HUES48 (cell line): ENCODE data around the gene CLECL1.
"Not testable (repeated sequence)": the region's sequence is repeated elsewhere in the genome, so short reads cannot be mapped to it uniquely, and the experiment has no call there.

Experiments used
- H3K27ac ChIP-seq: one replicate; pipeline ENCODE4 v1.7.0; 2013; ENCODE audit warnings: low read depth, low read length, inconsistent platforms
- H3K27me3 ChIP-seq: 2 replicates; pipeline ENCODE4 v1.6.1; 2013; ENCODE audit warnings: mild to moderate bottlenecking, low read length; ENCODE audit not compliant: control insufficient read depth, insufficient read depth
- H3K36me3 ChIP-seq: 2 replicates; pipeline ENCODE4 v1.6.1; 2013; ENCODE audit warnings: low read length; ENCODE audit not compliant: control insufficient read depth, insufficient read depth
- H3K4me1 ChIP-seq: 2 replicates; pipeline ENCODE4 v1.6.1; 2013; ENCODE audit warnings: mild to moderate bottlenecking, low read length; ENCODE audit not compliant: control insufficient read depth, insufficient read depth
- H3K4me3 ChIP-seq: 2 replicates; pipeline ENCODE4 v1.5.1; 2013; ENCODE audit warnings: mild to moderate bottlenecking, low read depth, low read length
- H3K9ac ChIP-seq: 2 replicates; pipeline ENCODE4 v1.6.1; 2013; ENCODE audit warnings: mild to moderate bottlenecking, low read depth, low read length, moderate library complexity
- H3K9me3 ChIP-seq: 2 replicates; pipeline ENCODE4 v1.6.1; 2013; ENCODE audit warnings: low read length; ENCODE audit not compliant: control insufficient read depth, insufficient read depth

Gene CLECL1

GRCh38 chr12:9704561-9704960, 28.3 kb downstream of the CLECL1 start:
- H3K4me3 ChIP-seq, H3K27me3 ChIP-seq, H3K36me3 ChIP-seq, H3K9me3 ChIP-seq, H3K4me1 ChIP-seq, H3K27ac ChIP-seq, H3K9ac ChIP-seq: not testable (repeated sequence)

DNA sequence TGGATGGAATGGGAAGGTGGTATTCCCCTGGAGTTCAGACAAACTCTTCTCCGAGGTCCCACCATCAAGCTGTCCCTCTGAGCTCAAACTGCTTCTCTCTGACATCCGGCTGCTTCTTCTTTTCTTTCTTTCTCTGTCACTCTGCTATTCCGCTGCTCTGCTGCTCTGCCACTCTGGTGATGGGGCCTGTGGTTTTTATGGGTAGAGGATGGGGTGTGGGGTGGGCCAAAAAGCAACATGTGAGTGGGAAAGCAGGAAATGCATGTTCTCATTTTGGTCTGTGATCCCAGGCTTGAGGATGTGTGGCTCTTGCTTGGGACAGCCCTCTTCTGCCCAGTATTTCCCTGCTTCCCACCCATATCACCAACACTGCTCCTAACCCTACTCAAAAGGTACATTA, 30.6 kb downstream of the CLECL1 start:
- Histone ChIP-seq H3K9ac (no peak overlapping the region), H3K9me3 (peaks cover 12% of the 10 kb centered on the region; the same call in 1 of the 2 replicates), H3K27me3 (no peaks in the 10 kb centered on the region), H3K4me1 (no peaks in the 10 kb centered on the region), H3K27ac (no peak overlapping the region), H3K4me3 (no peak overlapping the region), H3K36me3 (no peaks in the 10 kb centered on the region)

GRCh38 chr12:9701380-9702154, 31.3 kb downstream of the CLECL1 start:
- H3K9me3 ChIP-seq: peaks cover 12% of the 10 kb centered on the region; the same call in 1 of the 2 replicates
- H3K27ac ChIP-seq: no peak overlapping the region
- H3K4me3 ChIP-seq: no peak overlapping the region
- no peak overlapping the region for H3K9ac ChIP-seq
- H3K36me3 ChIP-seq: no peaks in the 10 kb centered on the region
- no peaks in the 10 kb centered on the region for H3K27me3 ChIP-seq
- H3K4me1 ChIP-seq: no peaks in the 10 kb centered on the region

- H3K27me3 ChIP-seq: no peaks in the 10 kb centered on the region
- H3K9ac ChIP-seq: no peak overlapping the region
- peaks cover 12% of the 10 kb centered on the region; the same call in 1 of the 2 replicates for H3K9me3 ChIP-seq
- no peak overlapping the region for H3K27ac ChIP-seq
- H3K36me3 ChIP-seq: no peaks in the 10 kb centered on the region
- H3K4me3 ChIP-seq: no peak overlapping the region
- no peaks in the 10 kb centered on the region for H3K4me1 ChIP-seq
Measured at GRCh38 chr12:9700606-9700956, 32.3 kb downstream of the CLECL1 start.

DNA sequence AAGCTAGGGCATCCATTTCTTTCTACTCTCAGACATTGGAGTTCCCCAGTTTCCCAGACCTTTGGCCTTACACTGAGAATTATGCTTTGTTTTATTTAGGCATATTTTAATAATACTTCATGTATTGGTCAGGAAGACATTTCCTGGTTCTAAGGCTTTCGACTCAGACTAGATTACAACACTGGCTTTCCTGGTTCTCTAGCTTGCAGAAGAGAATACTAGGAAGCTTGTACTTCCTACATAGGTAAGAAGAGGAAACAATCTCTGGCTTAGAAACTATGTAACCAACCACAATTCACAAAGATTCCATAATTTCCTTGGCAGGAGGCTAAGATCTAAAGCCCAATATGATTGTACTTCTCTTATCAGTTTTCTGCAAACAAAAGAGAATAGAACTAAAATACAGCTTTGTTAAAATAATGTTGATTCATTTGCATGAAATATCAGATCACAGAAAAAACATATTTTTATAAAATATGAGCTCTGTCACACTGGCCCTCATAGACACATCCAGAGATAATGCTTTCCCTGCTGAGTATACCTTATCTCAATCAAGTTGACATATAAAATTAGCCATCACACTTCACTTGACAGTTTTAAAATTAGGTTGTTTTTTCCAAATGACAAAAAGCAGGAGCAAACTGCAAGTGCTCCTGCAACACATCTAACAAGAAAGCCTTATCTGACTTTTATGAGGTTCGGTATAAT, 32.8 kb downstream of the CLECL1 start:
- H3K4me1 ChIP-seq: no peaks in the 10 kb centered on the region
- H3K36me3 ChIP-seq: peaks cover under 1% of the 10 kb centered on the region; the same call in 1 of the 2 replicates
- H3K4me3 ChIP-seq: no peak overlapping the region
- H3K27me3 ChIP-seq: no peaks in the 10 kb centered on the region
- H3K27ac ChIP-seq: no peak overlapping the region
- no peak overlapping the region for H3K9ac ChIP-seq
- H3K9me3 ChIP-seq: peaks cover 12% of the 10 kb centered on the region; the same call in 1 of the 2 replicates

DNA sequence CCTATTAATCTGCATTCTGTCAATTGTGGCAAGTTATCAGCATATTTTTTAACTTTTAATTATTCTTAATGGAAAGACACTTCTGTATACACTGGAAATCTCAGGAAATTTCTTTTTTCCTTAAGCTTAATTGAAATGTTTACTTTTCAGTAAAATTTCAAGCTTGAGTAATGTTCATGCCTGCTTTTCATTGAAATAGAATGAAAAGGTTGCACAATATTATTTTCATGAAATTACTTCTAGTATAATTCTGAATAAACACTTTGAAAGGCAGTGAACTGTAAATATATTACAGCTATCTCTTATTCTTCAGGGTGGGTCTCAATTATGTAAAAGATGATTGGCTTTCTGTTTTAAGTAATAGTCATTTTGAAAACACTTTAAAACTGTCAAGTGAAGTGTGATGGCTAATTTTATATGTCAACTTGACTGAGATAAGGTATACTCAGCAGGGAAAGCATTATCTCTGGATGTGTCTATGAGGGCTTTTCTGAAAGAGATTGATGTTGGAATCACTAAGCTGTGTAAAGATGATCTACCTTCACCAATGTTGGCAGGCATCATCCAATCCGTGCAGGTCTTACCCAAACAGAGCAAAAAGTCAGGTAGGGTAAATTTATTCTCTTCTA, 33.5 kb downstream of the CLECL1 start:
- H3K4me1 ChIP-seq: no peaks in the 10 kb centered on the region
- H3K27me3 ChIP-seq: no peaks in the 10 kb centered on the region
- H3K9me3 ChIP-seq: peaks cover 12% of the 10 kb centered on the region; the same call in 1 of the 2 replicates
- H3K4me3 ChIP-seq: no peak overlapping the region
- no peak overlapping the region for H3K27ac ChIP-seq
- no peak overlapping the region for H3K9ac ChIP-seq
- H3K36me3 ChIP-seq: peaks cover 7% of the 10 kb centered on the region; the same call in 1 of the 2 replicates

DNA sequence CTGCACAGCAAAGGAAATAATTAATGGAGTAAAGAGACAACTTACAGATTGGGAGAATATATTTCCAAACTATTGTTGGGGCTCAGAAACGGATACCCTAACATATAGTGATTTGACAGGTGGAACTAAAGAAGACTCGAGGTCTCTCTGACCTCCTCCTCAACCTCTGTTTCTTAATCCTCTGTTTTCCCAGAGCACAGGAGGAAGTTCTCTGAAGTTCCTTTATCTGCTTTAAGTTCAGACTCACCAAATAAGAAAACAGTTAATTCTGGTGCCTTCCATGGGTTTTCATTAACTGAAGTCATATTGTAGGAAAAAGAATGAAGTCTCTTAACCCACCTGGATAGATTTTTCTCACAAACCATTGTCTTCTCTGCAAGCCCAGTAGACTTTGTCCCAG, 34.2 kb downstream of the CLECL1 start:
- Histone ChIP-seq H3K27me3 (no peaks in the 10 kb centered on the region), H3K9me3 (peaks cover 12% of the 10 kb centered on the region; the same call in 1 of the 2 replicates), H3K36me3 (peaks cover 11% of the 10 kb centered on the region; the same call in 1 of the 2 replicates), H3K4me3 (no peak overlapping the region), H3K27ac (no peak overlapping the region), H3K9ac (no peak overlapping the region), H3K4me1 (no peaks in the 10 kb centered on the region)

- Histone ChIP-seq H3K4me3 (no peak overlapping the region), H3K4me1 (no peaks in the 10 kb centered on the region), H3K9me3 (peaks cover 12% of the 10 kb centered on the region; the same call in 1 of the 2 replicates), H3K36me3 (peaks cover 21% of the 10 kb centered on the region), H3K27me3 (no peaks in the 10 kb centered on the region), H3K9ac (no peak overlapping the region), H3K27ac (no peak overlapping the region)
Measured at GRCh38 chr12:9697619-9698018, 35.3 kb downstream of the CLECL1 start.

DNA sequence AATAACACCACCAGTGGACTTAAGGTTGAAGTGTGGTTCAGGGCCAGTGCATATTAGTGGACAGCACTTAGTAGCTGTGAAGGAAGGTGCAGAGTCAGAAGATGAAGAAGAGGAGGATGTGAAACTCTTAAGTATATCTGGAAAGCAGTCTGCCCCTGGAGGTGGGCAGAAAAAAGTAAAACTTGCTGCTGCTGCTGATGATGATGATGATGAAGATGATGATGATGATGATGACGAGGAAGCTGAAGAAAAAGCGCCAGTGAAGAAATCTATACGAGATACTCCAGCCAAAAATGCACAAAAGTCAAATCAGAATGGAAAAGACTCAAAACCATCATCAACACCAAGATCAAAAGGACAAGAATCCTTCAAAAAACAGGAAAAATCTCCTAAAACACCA, 37.2 kb downstream of the CLECL1 start:
- H3K36me3 ChIP-seq: peaks cover 21% of the 10 kb centered on the region
- peaks cover 12% of the 10 kb centered on the region; the same call in 1 of the 2 replicates for H3K9me3 ChIP-seq
- not testable (repeated sequence) for H3K4me3 ChIP-seq, H3K4me1 ChIP-seq, H3K27me3 ChIP-seq, H3K27ac ChIP-seq, H3K9ac ChIP-seq

DNA sequence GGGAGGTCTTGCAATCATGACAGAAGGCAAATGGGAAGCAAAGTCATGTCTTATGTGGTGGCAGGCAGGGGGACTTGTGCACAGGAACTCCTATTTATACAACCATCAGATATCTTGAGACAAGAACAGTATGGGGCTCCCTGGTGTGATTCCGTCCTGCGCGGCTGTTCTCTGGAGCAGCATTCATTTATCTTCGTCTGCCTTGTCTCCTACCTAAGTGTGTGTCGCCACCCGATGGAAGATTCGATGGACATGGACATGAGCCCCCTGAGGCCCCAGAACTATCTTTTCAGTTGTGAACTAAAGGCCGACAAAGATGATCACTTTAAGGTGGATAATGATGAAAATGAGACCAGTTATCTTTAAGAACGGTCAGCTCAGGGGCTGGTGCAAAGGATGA, 37.7 kb downstream of the CLECL1 start:
- H3K9ac ChIP-seq, H3K27me3 ChIP-seq, H3K4me1 ChIP-seq, H3K27ac ChIP-seq, H3K4me3 ChIP-seq: not testable (repeated sequence)
- Histone ChIP-seq H3K36me3 (peaks cover 26% of the 10 kb centered on the region), H3K9me3 (peaks cover 12% of the 10 kb centered on the region; the same call in 1 of the 2 replicates)

- no peak overlapping the region for H3K9ac ChIP-seq
- H3K4me1 ChIP-seq: no peaks in the 10 kb centered on the region
- H3K9me3 ChIP-seq: peaks cover 12% of the 10 kb centered on the region; the same call in 1 of the 2 replicates
- no peak overlapping the region for H3K27ac ChIP-seq
- H3K4me3 ChIP-seq: no peak overlapping the region
- H3K36me3 ChIP-seq: peaks cover 28% of the 10 kb centered on the region
- H3K27me3 ChIP-seq: no peaks in the 10 kb centered on the region
Measured at GRCh38 chr12:9694241-9694640, 38.7 kb downstream of the CLECL1 start.
